Measurements from ENCODE around the gene TLCD3A. TPM values are rescaled to one million over a fixed set of nuclear protein-coding genes. Genes with fewer than 3 reads are reported as not detected.
A peak's percentile ranks its signal among the peaks of the same experiment; 100 is the strongest.
"Not testable (repeated sequence)": the region's sequence is repeated elsewhere in the genome, so short reads cannot be mapped to it uniquely, and the experiment has no call there.

TLCD3A gene
- total and polyA plus RNA-seq, 2 experiments from 2014 or later = 16.4 to 27.0 TPM

- Histone ChIP-seq H3K27me3 (no peaks in the 10 kb centered on the region), H3K27ac (peak overlapping the region; percentile 73), H3K4me1 (ENCODE audit: low read depth) (no peaks in the 10 kb centered on the region), H3K9me3 (ENCODE audit: low read depth) (no peaks in the 10 kb centered on the region), H3K36me3 (peaks cover 6% of the 10 kb centered on the region), H3K4me3 (no peak overlapping the region)
- no peak for DNase-seq (ENCODE audit: low read depth in 1 of 2, low spot score in 1 of 2)
- no peak for TF ChIP-seq CTCF (IDR thresholded peaks at IDR 0.05; ENCODE audit: low read depth, low read length)
Measured at GRCh38 chr17:789160-789840, 56.9 kb downstream of the TLCD3A start.

GRCh38 chr17:789931-790873 is 57.8 kb downstream of the TLCD3A start:
- peak; percentile 50 to 70 for DNase-seq (ENCODE audit: low read depth in 1 of 2, low spot score in 1 of 2)
- not testable (repeated sequence) for H3K4me3 ChIP-seq; H3K4me1 ChIP-seq (ENCODE audit: low read depth); H3K36me3 ChIP-seq; H3K27me3 ChIP-seq; H3K9me3 ChIP-seq (ENCODE audit: low read depth)
- H3K27ac ChIP-seq = peak overlapping the region; percentile 73

GRCh38 chr17:790874-791247 is 58.5 kb downstream of the TLCD3A start:
- not testable (repeated sequence) for H3K4me1 ChIP-seq (ENCODE audit: low read depth); H3K4me3 ChIP-seq; H3K36me3 ChIP-seq; H3K9me3 ChIP-seq (ENCODE audit: low read depth); H3K27me3 ChIP-seq
- peak overlapping the region; percentile 39 for H3K27ac ChIP-seq
- peak in 1 of 2 donors; percentile 47 for DNase-seq (ENCODE audit: low read depth in 1 of 2, low spot score in 1 of 2)

GRCh38 chr17:791829-792228 is 59.4 kb downstream of the TLCD3A start:
- H3K27ac ChIP-seq = peak overlapping the region; percentile 39
- no peak overlapping the region for H3K4me3 ChIP-seq
- no peaks in the 10 kb centered on the region for H3K9me3 ChIP-seq (ENCODE audit: low read depth)
- H3K4me1 ChIP-seq (ENCODE audit: low read depth) = no peaks in the 10 kb centered on the region
- H3K27me3 ChIP-seq = no peaks in the 10 kb centered on the region
- TF ChIP-seq CTCF (IDR thresholded peaks at IDR 0.05; ENCODE audit: low read depth, low read length) = no peak
- DNase-seq (ENCODE audit: low read depth in 1 of 2, low spot score in 1 of 2) = no peak
- peaks cover 6% of the 10 kb centered on the region for H3K36me3 ChIP-seq

- Histone ChIP-seq H3K9me3 (ENCODE audit: low read depth) (no peaks in the 10 kb centered on the region), H3K4me1 (ENCODE audit: low read depth) (no peaks in the 10 kb centered on the region), H3K27me3 (no peaks in the 10 kb centered on the region), H3K4me3 (no peak overlapping the region), H3K36me3 (peaks cover 6% of the 10 kb centered on the region), H3K27ac (no peak overlapping the region)
- no peak for TF ChIP-seq CTCF (IDR thresholded peaks at IDR 0.05; ENCODE audit: low read depth, low read length)
- DNase-seq (ENCODE audit: low read depth in 1 of 2, low spot score in 1 of 2) = no peak
Measured at GRCh38 chr17:792277-792676, 59.9 kb downstream of the TLCD3A start.

Other genes with a start within 250 kb of the TLCD3A start
- 10.5 and 18.4 TPM in 2 replicates for gene VPS53, start 17.8 kb upstream of the TLCD3A start, total RNA-seq
- gene VPS53, start 17.8 kb upstream of the TLCD3A start, polyA plus RNA-seq = 18.6 and 25.5 TPM in 2 replicates
- gene GEMIN4, start 19.7 kb downstream of the TLCD3A start, total RNA-seq = 16.4 and 24.8 TPM in 2 replicates
- gene GEMIN4, start 19.7 kb downstream of the TLCD3A start, polyA plus RNA-seq = 23.7 and 42.6 TPM in 2 replicates
- 85.3 and 151 TPM in 2 replicates for gene GLOD4, start 49.7 kb downstream of the TLCD3A start, total RNA-seq
- gene GLOD4, start 49.7 kb downstream of the TLCD3A start, polyA plus RNA-seq = 76.8 and 83.7 TPM in 2 replicates
- gene MRM3, start 49.8 kb downstream of the TLCD3A start, total RNA-seq = 24.8 and 26.4 TPM in 2 replicates
- 28.1 and 35.7 TPM in 2 replicates for gene MRM3, start 49.8 kb downstream of the TLCD3A start, polyA plus RNA-seq
- gene NXN, start 247.2 kb downstream of the TLCD3A start, total RNA-seq = 107 and 122 TPM in 2 replicates
- 120 and 128 TPM in 2 replicates for gene NXN, start 247.2 kb downstream of the TLCD3A start, polyA plus RNA-seq

Measured in cardiac muscle cell (in vitro differentiated cells and primary cell).